ENCODE data around the gene ZBTB45.
A peak's percentile ranks its signal among the peaks of the same experiment; 100 is the strongest.

ZBTB45 gene

GRCh38 chr19:58554494-58555368, 35.1 kb upstream of the ZBTB45 start, which contains the start of gene CHMP2A:
CHMP2A (minus strand) TSS chr19:58555105; CDS start chr19:58554212, 893 bp downstream.
- no peak for TF ChIP-seq CTCF (IDR thresholded peaks at IDR 0.05; ENCODE audit: low read depth, low read length)
- H3K4me3 ChIP-seq (ENCODE audit: low read depth, low read length) = peak within 1 kb of the TSS; percentile 72
- in situ Hi-C loops (cut with HindIII; ENCODE audit: low sequenced_read_pairs) = no loop called here
- DNase-seq (ENCODE audit: low read depth, low spot score) = peak; percentile 98

DNA sequence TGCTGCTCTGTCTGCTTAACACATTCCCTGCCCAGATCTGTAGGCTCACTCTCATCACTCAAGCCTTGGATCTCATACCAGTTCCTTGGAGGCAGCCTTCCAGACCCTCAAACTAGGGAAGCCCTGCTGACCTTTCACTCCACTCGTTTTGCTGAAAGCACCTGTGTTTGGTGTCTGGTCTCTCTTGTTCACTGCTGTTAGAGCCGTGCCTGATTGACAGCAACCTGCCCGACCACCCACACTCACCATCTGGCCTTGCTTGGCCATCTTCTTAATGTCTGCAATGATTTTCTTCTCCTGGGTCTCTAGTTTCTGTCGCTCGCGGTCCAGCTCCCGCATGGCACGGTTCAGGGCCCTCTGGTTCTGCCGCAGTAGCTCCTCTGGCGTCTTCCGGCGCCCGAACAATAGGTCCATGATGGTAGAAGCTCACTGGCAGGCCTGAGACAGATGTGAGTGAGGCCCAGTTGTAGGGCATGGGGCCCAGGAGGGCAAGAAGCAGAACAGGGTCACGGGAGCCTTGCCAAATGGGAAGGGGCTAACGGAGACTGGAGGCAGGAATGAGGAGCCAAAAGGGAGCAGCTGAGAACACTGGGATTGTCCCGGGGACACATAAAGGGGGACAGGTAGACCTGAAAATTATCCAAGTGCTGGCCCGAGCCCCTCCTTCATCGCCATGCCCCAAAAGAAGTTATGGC, 34.3 kb upstream of the ZBTB45 start:
- DNase-seq (ENCODE audit: low read depth, low spot score) = no peak
- in situ Hi-C loops (cut with HindIII; ENCODE audit: low sequenced_read_pairs) = no loop called here
- TF ChIP-seq CTCF (IDR thresholded peaks at IDR 0.05; ENCODE audit: low read depth, low read length) = no peak

DNA sequence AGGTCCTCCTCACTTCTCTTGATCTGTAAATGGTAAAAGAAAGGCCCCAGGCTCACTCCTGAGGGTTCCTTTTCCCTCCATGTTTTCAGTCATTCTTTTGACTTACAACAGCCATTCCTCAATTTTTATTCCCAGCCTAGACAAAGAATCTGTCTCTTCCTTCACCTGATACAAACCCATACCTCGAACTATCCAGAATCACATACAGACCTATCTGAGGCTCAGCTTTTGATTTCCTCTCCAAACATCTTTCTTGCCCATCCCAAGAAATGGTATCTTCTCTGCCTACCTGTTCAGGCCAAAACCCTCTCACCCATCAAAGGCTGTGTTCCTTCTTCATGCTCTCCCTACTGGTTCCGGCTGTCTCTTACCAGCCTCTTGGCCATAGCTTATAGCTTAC, 33.0 kb upstream of the ZBTB45 start:
- no peak for DNase-seq (ENCODE audit: low read depth, low spot score)
- TF ChIP-seq CTCF (IDR thresholded peaks at IDR 0.05; ENCODE audit: low read depth, low read length) = no peak
- in situ Hi-C loops (cut with HindIII; ENCODE audit: low sequenced_read_pairs) = no loop called here
- H3K4me3 ChIP-seq (ENCODE audit: low read depth, low read length) = no peak overlapping the region

More for the DNA sequence above, 34.3 kb upstream of the ZBTB45 start:
- peak overlapping the region; percentile 72 for H3K4me3 ChIP-seq (ENCODE audit: low read depth, low read length)

GRCh38 chr19:58551577-58552471, 32.2 kb upstream of the ZBTB45 start:
- H3K4me3 ChIP-seq (ENCODE audit: low read depth, low read length) = no peak overlapping the region
- TF ChIP-seq CTCF (IDR thresholded peaks at IDR 0.05; ENCODE audit: low read depth, low read length) = no peak
- no peak for DNase-seq (ENCODE audit: low read depth, low spot score)
- in situ Hi-C loops (cut with HindIII; ENCODE audit: low sequenced_read_pairs) = no loop called here

- DNase-seq (ENCODE audit: low read depth, low spot score) = no peak
- TF ChIP-seq CTCF (IDR thresholded peaks at IDR 0.05; ENCODE audit: low read depth, low read length) = no peak
- in situ Hi-C loops (cut with HindIII; ENCODE audit: low sequenced_read_pairs) = no loop called here
- H3K4me3 ChIP-seq (ENCODE audit: low read depth, low read length) = no peak overlapping the region
Measured at GRCh38 chr19:58551123-58551497, 31.5 kb upstream of the ZBTB45 start.

Measured in astrocyte of the spinal cord (primary cell).